Peyer's patch (tissue), 4 donors: ENCODE measurements around the gene NFIB. TPM values are rescaled to one million over a fixed set of nuclear protein-coding genes. Genes with fewer than 3 reads are reported as not detected.

ENCODE experiments used
- DNase-seq, 3 donors: peaks; one replicate each; pipeline ENCODE4 v3.0.0-alpha.2; 2017 to 2019
- H3K27ac ChIP-seq, 4 donors: fragments of 200-600 bp; sonication (generic); one replicate each; pipeline ENCODE4 v1.5.1; 2016 to 2019
- H3K27me3 ChIP-seq, 2 donors: fragments of 200-600 bp; sonication (generic); one replicate each; pipeline ENCODE4 v1.5.1; 2019
- H3K36me3 ChIP-seq, 3 donors: fragments of 200-600 bp; sonication (generic); one replicate each; pipeline ENCODE4 v1.5.1; 2016 to 2019
- H3K4me1 ChIP-seq, 4 donors: fragments of 200-600 bp; sonication (generic); one replicate each; pipeline ENCODE4 v1.5.1; 2016 to 2019
- H3K4me3 ChIP-seq, 4 donors: fragments of 200-600 bp; sonication (generic); 1 replicate in 3 of 4; 2 replicates in 1 of 4; pipeline ENCODE4 v1.5.1; 2016 to 2019; ENCODE audit warnings: mild to moderate bottlenecking in 1 of 4
- H3K9me3 ChIP-seq, 4 donors: fragments of 200-600 bp; sonication (generic); one replicate each; pipeline ENCODE4 v1.5.1; 2016 to 2019; ENCODE audit warnings: mild to moderate bottlenecking in 1 of 4
- CTCF ChIP-seq, 6 experiments: fragments of 450-650 bp in 4 of 6; fragments of 200-600 bp in 2 of 6; sonication (generic) in 1 of 6; IDR thresholded peaks; one replicate each; pipeline ENCODE4 v1.5.1; 2017 to 2019; ENCODE audit warnings: antibody characterized with exemption in 6 of 6, mild to moderate bottlenecking in 3 of 6, moderate library complexity in 1 of 6
- POLR2A ChIP-seq, 2 donors: fragments of 450-650 bp; IDR thresholded peaks; one replicate each; pipeline ENCODE4 v1.5.1; 2017; ENCODE audit warnings: antibody characterized with exemption in 2 of 2, mild to moderate bottlenecking in 2 of 2, moderate library complexity in 2 of 2
- total RNA-seq, 4 donors: library from RNA; depleted of rRNA; stranded (reverse); fragments of >200 nt; gene quantifications; one replicate each; pipeline ENCODE4 v1.1.0, GENCODE V29; 2016

The NFIB gene
- total RNA-seq, 4 donors from 2014 or later: 89.7 to 229 (median 159) TPM

- no peak for TF ChIP-seq POLR2A (IDR thresholded peaks at IDR 0.05)
- no peak for TF ChIP-seq CTCF (IDR thresholded peaks at IDR 0.05)
- no peaks in the 10 kb centered on the region for H3K27me3 ChIP-seq
- no peak overlapping the region for H3K27ac ChIP-seq
- no peak for DNase-seq
- H3K4me1 ChIP-seq: no peaks in the 10 kb centered on the region
- no peaks in the 10 kb centered on the region for H3K9me3 ChIP-seq
- peaks cover 0 to under 1% (median 0%) of the 10 kb centered on the region in 3 donors for H3K36me3 ChIP-seq
- H3K4me3 ChIP-seq: no peak overlapping the region
Observed at GRCh38 chr9:14151451-14151850, 162.5 kb downstream of the NFIB start.

GRCh38 chr9:14148501-14149103 is 165.3 kb downstream of the NFIB start:
- TF ChIP-seq CTCF (IDR thresholded peaks at IDR 0.05): no peak
- no peak for TF ChIP-seq POLR2A (IDR thresholded peaks at IDR 0.05)
- no peaks in the 10 kb centered on the region for H3K4me1 ChIP-seq
- DNase-seq: no peak
- H3K4me3 ChIP-seq: no peak overlapping the region
- peaks cover 0 to 10% (median 0%) of the 10 kb centered on the region in 3 donors for H3K36me3 ChIP-seq
- no peaks in the 10 kb centered on the region for H3K9me3 ChIP-seq
- no peak overlapping the region for H3K27ac ChIP-seq
- H3K27me3 ChIP-seq: no peaks in the 10 kb centered on the region

GRCh38 chr9:14147738-14148137 is 166.2 kb downstream of the NFIB start:
- Histone ChIP-seq H3K4me1 (no peaks in the 10 kb centered on the region), H3K27ac (no peak overlapping the region), H3K27me3 (no peaks in the 10 kb centered on the region), H3K4me3 (no peak overlapping the region), H3K36me3 (peaks cover 0 to 10% (median 0%) of the 10 kb centered on the region in 3 donors), H3K9me3 (no peaks in the 10 kb centered on the region)
- no peak for DNase-seq
- TF ChIP-seq POLR2A (IDR thresholded peaks at IDR 0.05) (no peak), CTCF (IDR thresholded peaks at IDR 0.05) (no peak)

- Histone ChIP-seq H3K27ac (no peak overlapping the region), H3K9me3 (no peaks in the 10 kb centered on the region)
Observed at GRCh38 chr9:14146201-14146874, 167.6 kb downstream of the NFIB start.

GRCh38 chr9:14144215-14144614 is 169.7 kb downstream of the NFIB start:
- TF ChIP-seq CTCF (IDR thresholded peaks at IDR 0.05) (no peak), POLR2A (IDR thresholded peaks at IDR 0.05) (no peak)
- H3K27ac ChIP-seq: no peak overlapping the region
- H3K27me3 ChIP-seq: no peaks in the 10 kb centered on the region
- H3K4me3 ChIP-seq: no peak overlapping the region
- H3K9me3 ChIP-seq: no peaks in the 10 kb centered on the region
- H3K36me3 ChIP-seq: peaks cover 0 to 10% (median 0%) of the 10 kb centered on the region in 3 donors
- no peaks in the 10 kb centered on the region for H3K4me1 ChIP-seq
- no peak for DNase-seq

More at GRCh38 chr9:14146201-14146874, 167.6 kb downstream of the NFIB start:
- TF ChIP-seq CTCF (IDR thresholded peaks at IDR 0.05): no peak
- no peak for TF ChIP-seq POLR2A (IDR thresholded peaks at IDR 0.05)
- peaks cover 0 to 10% (median 0%) of the 10 kb centered on the region in 3 donors for H3K36me3 ChIP-seq
- H3K4me1 ChIP-seq: no peaks in the 10 kb centered on the region
- no peaks in the 10 kb centered on the region for H3K27me3 ChIP-seq
- no peak overlapping the region for H3K4me3 ChIP-seq
- no peak for DNase-seq
